DOHH2 (cell line): ENCODE data around the gene VSTM2B.

ENCODE experiments used
- EZH2phosphoT487 ChIP-seq: fragments of 200-600 bp; sonication (generic); IDR thresholded peaks from 2 replicates; pipeline ENCODE4 v1.6.1; 2017; ENCODE audit warnings: borderline replicate concordance, mild to moderate bottlenecking, antibody characterized with exemption, low read length, moderate library complexity, mixed read lengths
- TF ChIP-seq, protein P1 (sequence below): fragments of 200-600 bp; sonication (generic); IDR thresholded peaks from one replicate; pipeline ENCODE4 v1.5.1; 2014; ENCODE audit warnings: antibody characterized with exemption, mild to moderate bottlenecking, low read depth, low read length; ENCODE audit not compliant: poor library complexity, severe bottlenecking

DNA sequence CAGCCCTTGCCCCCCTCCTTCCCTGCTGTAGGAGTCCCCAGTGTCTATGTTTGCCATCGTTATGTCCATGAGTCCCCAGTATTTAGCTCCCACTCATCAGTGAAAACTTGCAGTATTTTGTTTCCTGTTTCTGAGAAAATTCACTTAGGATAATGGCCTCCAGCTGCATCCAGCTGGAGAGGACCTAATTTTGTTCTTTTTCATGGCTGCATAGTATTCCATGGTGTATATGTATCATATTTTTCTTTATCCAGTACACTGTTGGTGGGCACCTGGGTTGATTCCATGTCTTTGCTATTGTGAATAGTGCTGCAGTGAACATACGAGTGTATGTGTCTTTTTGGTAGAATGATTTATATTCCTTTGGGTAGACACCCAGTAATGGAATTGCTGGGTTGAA is 62.3 kb downstream of the VSTM2B start:
- TF ChIP-seq, protein P1, sequence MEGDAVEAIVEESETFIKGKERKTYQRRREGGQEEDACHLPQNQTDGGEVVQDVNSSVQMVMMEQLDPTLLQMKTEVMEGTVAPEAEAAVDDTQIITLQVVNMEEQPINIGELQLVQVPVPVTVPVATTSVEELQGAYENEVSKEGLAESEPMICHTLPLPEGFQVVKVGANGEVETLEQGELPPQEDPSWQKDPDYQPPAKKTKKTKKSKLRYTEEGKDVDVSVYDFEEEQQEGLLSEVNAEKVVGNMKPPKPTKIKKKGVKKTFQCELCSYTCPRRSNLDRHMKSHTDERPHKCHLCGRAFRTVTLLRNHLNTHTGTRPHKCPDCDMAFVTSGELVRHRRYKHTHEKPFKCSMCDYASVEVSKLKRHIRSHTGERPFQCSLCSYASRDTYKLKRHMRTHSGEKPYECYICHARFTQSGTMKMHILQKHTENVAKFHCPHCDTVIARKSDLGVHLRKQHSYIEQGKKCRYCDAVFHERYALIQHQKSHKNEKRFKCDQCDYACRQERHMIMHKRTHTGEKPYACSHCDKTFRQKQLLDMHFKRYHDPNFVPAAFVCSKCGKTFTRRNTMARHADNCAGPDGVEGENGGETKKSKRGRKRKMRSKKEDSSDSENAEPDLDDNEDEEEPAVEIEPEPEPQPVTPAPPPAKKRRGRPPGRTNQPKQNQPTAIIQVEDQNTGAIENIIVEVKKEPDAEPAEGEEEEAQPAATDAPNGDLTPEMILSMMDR, result no peak
- no peak for TF ChIP-seq EZH2phosphoT487
